HepG2 (cell line): Measurements from ENCODE around the gene ERH.

ENCODE experiments used
- EZH2 ChIP-seq: conservative IDR thresholded peaks from 2 replicates; pipeline ENCODE4 v1.6.1; 2012; ENCODE audit warnings: mild to moderate bottlenecking, low read depth, low read length, moderate library complexity
- FOSL1 ChIP-seq: sonication (generic); formaldehyde crosslinking; IDR thresholded peaks from 2 replicates; pipeline ENCODE4 v1.9.0; 2021; ENCODE audit warnings: missing genetic modification reagents, borderline replicate concordance
- IRF2 ChIP-seq: IDR thresholded peaks from 2 replicates; pipeline ENCODE4 v1.6.1; 2018; ENCODE audit warnings: missing genetic modification reagents, missing compliant biosample characterization
- JUND ChIP-seq: sonication (generic); formaldehyde crosslinking; IDR thresholded peaks from 2 replicates; pipeline ENCODE4 v1.8.0; 2022; ENCODE audit warnings: mild to moderate bottlenecking, missing genetic modification reagents
- POLR2A ChIP-seq, 2 experiments: IDR thresholded peaks; 2 replicates each; pipeline ENCODE4 v1.6.1; 2011; ENCODE audit warnings: low read depth in 2 of 2, low read length in 2 of 2, mild to moderate bottlenecking in 1 of 2, moderate library complexity in 1 of 2; ENCODE audit not compliant: insufficient read depth in 1 of 2
- POLR2AphosphoS2 ChIP-seq: IDR thresholded peaks from 2 replicates; pipeline ENCODE4 v1.6.1; 2011; ENCODE audit warnings: low read depth, low read length, improper control_type of control experiment
- RFX5 ChIP-seq: IDR thresholded peaks from 2 replicates; pipeline ENCODE4 v1.6.1; 2011; ENCODE audit warnings: low read depth, low read length, improper control_type of control experiment
- SMAD1 ChIP-seq: sonication (generic); formaldehyde crosslinking; IDR thresholded peaks from 2 replicates; pipeline ENCODE4 v1.4.0; 2020; ENCODE audit warnings: missing genetic modification reagents, low read depth, mild to moderate bottlenecking, borderline replicate concordance
- ZFP36 ChIP-seq: fragments of 150-350 bp; IDR thresholded peaks from 2 replicates; pipeline ENCODE4 v1.6.1; 2018; ENCODE audit warnings: borderline replicate concordance, low read length, low read depth; ENCODE audit not compliant: partially characterized antibody
- ZZZ3 ChIP-seq: sonication (generic); formaldehyde crosslinking; IDR thresholded peaks from 2 replicates; pipeline ENCODE4 v1.4.0; 2020; ENCODE audit warnings: missing genetic modification reagents, mild to moderate bottlenecking, borderline replicate concordance
- TF ChIP-seq, protein P1 (sequence below): IDR thresholded peaks from 2 replicates; pipeline ENCODE4 v1.6.1; 2012; ENCODE audit warnings: inconsistent platforms
- TF ChIP-seq, protein P2 (sequence below): sonication (generic); formaldehyde crosslinking; IDR thresholded peaks from 2 replicates; pipeline ENCODE4 v1.5.0; 2020; ENCODE audit warnings: missing genetic modification reagents
- TF ChIP-seq, protein P3 (sequence below): sonication (generic); formaldehyde crosslinking; conservative IDR thresholded peaks from 2 replicates; pipeline ENCODE4 v1.4.0; 2020; ENCODE audit warnings: missing genetic modification reagents

DNA sequence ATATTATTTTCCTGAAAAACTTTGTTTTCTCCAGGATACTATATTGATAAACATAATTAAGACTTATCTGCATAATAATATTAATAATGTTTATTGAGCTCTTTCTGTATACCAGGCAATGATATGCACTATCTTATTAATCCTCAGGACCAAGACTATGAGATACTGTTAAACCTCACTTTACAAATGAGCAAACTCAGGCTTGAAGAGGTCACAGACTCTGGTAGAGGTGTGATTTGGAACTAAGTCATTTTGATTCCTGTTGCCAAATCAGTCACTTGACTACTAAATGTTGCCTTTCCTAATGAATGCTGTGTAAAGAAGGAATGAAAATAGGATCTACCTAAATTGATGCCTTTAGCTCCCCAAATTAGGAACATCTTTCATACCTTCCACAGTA lies 7.7 kb upstream of the ERH start:
- TF ChIP-seq ZZZ3 (CRISPR knock-in tag), result no peak
- TF ChIP-seq POLR2AphosphoS2, result no peak
- TF ChIP-seq, protein P1, sequence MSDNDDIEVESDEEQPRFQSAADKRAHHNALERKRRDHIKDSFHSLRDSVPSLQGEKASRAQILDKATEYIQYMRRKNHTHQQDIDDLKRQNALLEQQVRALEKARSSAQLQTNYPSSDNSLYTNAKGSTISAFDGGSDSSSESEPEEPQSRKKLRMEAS, result no peak
- no peak for TF ChIP-seq EZH2
- TF ChIP-seq IRF2, result no peak
- TF ChIP-seq, protein P2, sequence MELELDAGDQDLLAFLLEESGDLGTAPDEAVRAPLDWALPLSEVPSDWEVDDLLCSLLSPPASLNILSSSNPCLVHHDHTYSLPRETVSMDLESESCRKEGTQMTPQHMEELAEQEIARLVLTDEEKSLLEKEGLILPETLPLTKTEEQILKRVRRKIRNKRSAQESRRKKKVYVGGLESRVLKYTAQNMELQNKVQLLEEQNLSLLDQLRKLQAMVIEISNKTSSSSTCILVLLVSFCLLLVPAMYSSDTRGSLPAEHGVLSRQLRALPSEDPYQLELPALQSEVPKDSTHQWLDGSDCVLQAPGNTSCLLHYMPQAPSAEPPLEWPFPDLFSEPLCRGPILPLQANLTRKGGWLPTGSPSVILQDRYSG (CRISPR knock-in tag), result no peak
- no peak for TF ChIP-seq SMAD1 (CRISPR knock-in tag)
- TF ChIP-seq RFX5, result no peak
- no peak for TF ChIP-seq ZFP36
- TF ChIP-seq FOSL1 (CRISPR knock-in tag), result no peak
- TF ChIP-seq, protein P3, sequence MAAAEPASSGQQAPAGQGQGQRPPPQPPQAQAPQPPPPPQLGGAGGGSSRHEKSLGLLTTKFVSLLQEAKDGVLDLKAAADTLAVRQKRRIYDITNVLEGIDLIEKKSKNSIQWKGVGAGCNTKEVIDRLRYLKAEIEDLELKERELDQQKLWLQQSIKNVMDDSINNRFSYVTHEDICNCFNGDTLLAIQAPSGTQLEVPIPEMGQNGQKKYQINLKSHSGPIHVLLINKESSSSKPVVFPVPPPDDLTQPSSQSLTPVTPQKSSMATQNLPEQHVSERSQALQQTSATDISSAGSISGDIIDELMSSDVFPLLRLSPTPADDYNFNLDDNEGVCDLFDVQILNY (CRISPR knock-in tag), result no peak
- TF ChIP-seq POLR2A (IDR thresholded peaks at IDR 0.05; ENCODE audit: insufficient read depth in 1 of 2, low read depth in 2 of 2, low read length in 2 of 2), result no peak
- TF ChIP-seq JUND (CRISPR knock-in tag), result no peak
